Pons (tissue), 1 donor: ENCODE measurements around the gene SPOCD1.

Experiments
- DNase-seq: peaks from one replicate; pipeline ENCODE4 v3.0.0-alpha.2; 2016; ENCODE audit warnings: low spot score

Gene SPOCD1

DNA sequence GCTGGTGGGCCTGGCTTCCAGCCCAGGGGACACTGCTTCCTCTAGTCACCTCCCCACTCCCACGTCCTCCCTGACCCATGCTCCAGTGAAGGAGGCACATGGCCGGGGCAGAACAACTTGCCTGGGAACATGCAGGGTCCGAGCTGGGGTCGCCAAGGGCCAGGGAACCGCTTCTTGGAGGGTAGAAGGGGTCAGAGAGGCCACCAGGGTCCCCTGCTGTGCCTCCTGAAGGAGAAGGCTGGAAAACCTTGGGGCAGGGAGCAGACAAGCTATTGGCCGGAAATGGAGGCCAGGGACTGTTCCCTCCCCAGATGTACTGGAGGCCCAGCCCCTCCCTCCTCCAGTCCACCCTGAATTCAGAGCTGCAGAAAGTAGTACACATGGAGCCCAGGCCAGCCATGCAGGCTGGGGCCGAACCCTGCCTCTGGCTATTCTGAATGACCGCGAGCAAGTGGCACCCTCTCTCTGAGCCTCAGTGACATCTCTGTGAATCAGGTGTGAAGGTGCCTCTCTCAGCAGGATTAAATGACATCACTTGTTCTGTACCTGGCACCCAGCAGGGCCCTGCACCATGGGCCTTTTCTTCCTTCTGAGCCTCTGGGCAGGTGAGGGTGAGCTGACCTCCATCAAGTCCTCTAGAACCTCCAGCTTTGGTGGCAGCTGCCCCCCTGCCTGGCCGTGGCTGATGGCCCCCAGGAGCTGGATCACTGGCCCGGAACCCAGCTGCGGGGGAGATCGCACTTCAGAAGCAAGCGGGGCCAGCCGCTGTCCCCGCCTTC is 15.7 kb downstream of the SPOCD1 start:
- DNase-seq: no peak

DNA sequence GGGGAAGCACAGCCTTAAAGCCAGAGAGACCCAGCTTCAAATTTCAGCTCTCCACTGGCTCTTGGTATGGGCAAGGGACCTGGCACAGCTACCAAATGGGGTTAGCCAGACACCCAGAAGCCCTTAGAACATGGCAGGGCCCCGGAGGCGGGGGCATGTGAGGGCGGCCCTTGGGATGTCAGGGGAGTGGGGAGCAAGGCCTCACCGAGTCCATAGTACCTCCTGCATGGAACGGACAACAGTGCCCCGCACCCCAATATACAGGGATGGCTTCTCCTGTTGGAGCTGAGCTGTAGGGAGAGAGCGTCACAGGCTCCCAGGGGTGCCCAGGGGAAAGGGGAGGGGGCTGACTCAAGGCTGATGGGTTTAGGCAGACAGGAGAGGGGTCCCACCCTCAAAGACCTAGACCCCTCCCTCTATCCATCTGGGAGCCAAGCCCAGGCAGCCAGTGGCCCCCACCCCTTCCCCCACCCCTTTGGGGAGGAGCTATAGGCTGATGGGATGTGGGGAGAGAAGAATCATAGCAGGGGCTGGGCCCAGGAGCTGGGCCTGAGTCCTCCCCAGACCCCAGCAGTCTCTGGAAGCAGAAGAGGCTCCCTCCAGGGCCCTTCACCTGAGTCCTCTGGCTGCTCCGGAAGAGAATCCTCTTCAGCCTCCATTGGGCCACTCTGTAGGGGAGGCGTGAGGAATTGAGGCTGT is 16.5 kb downstream of the SPOCD1 start:
- no peak for DNase-seq

DNA sequence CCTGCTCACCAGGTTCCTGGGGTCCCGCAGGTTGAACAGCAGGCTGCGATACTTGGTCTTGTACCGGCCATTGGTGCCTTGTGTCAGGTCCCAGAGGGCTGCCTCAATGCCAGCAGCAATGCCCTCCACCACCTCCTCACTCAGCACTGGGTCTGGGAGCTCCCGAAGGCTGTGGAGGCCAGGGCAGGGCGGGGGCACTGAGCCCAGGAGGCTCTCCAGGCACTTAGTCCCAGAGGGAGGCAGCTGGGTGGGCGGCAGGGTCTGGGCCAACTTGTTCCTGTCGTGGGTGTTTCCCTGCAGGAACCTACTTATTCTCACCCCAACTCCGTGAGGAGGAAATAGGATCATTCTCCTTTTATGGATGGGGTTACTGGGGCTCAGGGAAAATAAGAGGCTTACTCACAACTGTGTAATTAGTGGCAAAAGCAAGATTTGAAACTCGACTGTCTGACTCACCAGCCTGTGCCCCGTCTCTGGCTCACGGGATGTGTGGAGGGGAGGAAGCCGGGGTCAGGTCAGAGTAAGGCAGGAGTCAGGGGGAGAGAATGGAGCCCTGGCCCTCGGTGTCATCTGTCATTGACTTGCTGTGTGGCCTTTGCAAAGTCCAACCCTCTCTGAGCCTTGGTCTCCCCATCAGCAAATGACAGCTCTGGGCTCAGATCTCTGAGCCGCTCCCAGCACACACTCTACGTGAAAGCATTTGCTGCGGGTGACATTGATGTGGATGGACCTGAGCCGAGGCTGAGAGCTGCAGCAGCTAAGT is 17.2 kb downstream of the SPOCD1 start:
- DNase-seq: no peak

DNA sequence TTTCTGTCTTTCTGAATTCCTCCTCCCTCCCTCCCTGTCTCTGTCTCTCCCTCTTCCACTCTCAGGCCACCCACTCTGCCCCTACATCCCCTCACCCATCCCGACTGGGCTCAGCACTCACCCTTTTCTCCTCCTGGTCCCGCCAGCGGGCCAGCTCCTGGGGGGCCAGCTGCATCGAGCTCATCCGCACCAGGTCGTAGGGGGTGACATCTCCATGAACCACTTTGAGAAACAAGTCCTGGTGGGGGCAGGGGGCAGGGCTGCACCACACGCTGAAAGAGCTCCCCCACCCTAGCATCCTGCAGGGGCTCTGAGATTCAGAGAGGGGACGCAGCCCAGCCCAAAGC is 17.8 kb downstream of the SPOCD1 start:
- DNase-seq: no peak

DNA sequence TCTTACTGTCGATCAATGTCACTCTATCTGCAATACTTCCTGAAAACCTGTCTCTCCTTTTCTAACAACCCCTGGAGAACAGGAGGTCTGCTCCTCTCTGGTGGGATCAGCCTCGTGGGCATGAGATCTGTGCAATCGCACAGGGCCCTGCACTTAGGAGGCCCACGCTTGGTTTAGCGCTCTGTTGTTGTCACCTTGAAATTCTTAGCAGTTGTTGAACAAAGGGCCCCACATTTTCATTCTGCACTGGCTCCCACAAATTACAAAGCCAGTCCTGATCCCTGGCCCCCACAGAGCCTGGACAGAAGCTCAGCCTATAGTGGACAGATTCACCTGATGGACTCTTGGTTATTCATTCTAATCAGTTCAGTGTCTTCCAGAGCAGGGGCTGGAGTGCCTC is 18.6 kb downstream of the SPOCD1 start:
- no peak for DNase-seq

DNA sequence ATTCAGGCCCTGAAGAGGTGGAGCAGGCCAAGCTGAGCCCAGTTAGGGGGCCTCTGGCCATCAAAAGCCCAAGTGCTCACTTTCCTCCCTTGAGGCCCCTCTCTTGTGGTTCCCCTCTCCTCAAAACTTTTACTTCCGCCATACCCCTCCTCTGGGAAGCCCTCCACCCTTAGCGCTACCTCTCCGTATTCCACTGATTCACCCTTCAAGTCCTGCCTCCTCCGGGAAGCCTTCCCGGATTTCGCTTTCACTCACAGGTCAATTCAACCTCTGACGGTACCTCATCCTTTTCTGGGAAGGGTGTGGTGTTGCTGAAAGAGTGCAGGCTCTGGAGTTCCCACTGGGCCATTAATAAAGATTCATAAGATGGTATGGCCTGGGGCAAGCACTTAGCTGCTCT is 19.1 kb downstream of the SPOCD1 start:
- DNase-seq: no peak

DNA sequence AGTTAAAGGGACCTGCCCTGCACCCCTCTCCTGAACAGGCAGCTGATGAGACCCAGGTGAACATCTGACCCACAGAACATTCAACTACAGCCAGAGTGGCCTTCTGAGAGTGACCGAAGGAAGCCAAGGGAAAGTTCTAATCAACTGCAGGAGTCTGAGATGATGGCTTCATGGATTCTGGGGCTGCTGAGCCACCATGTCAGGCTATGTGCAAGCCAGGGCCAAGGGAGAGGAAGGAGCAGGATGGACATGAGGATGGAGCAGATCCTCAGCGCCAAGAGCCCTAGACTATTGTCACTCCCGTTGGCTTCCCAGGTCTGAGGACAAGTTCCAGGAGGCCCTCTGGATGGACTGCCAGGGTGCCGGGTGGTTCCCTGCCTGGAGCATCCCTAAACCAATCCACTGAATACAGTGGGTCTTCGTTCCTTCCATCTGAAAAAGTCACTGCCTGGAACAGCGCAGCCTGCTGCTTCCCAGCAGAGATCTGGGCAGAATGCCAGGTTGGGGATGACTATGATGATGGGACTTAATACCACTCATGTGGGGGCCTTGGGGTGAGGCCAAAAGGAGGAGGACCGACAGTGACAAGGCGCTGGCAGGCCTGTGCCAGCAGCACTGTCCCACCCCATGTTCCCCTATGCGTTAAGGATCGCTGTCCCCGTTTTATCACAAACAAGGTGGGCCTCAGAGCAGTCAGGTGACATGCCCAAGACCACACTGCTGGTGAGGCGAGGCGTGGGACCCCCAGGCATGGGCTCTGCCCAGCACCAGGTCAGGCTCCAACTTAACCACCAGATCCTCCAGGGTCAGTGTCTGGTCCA is 19.8 kb downstream of the SPOCD1 start:
- DNase-seq: peak; percentile 69

DNA sequence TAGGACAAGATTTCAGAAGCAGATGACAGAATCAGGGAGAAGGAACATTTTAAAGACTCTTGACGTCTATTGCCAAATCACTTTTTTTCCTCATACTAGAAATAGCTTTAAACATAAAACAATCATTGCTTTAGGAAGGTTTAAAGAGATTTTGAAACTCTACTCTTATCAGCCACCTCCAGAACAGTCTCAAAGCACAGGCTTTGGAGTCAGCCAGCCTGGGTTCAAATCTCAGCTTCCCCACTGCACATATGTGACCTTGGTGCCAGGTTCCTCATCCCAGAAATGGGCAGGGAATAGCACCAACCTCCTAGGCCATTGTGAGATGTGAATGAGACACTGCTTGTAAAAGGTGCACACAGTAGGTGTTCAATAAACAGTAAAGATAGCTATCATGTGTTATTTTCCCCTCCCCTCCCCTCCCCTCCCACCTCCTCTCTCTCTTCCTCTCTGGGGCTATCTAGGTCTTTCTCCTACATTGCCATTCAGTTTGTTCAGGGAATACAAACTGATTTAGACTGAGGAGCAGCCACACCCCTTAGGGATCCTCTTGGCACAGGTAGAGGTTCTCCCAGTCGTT is 20.6 kb downstream of the SPOCD1 start:
- DNase-seq: no peak

DNA sequence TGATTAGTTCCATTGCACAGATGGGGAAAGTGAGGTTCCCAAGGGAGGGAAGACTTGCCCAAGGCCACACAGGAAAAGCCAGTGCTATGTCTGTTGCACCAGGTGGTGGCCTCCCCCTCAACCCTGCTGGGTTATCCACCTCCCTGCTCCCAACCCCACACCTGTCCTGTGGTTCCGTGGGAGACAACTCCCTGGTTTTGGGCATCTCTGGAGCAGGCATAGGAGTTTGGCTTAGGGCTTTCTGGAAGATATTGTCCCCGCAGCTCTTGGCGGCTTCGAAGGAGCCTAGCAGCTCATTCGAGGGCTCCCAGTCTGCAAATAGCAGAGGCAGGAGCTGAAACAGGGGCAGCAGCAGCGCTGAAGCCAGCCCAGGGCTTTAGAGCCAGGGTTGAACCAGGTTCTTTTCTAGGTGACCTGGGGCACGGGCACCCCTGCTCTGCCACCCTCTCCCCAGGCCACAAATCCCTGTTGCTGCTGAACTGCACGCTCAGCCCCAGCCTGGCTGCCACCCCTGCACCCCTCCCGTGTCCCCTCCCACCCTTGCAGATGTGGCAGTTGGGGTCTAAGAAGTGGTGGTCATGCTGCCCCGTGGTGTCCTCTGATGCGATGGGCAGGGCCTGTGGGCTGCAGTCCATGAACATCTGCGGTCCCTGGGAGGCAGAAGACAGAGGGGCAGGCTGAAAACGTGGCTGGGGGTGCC is 22.1 kb downstream of the SPOCD1 start:
- DNase-seq: no peak

DNA sequence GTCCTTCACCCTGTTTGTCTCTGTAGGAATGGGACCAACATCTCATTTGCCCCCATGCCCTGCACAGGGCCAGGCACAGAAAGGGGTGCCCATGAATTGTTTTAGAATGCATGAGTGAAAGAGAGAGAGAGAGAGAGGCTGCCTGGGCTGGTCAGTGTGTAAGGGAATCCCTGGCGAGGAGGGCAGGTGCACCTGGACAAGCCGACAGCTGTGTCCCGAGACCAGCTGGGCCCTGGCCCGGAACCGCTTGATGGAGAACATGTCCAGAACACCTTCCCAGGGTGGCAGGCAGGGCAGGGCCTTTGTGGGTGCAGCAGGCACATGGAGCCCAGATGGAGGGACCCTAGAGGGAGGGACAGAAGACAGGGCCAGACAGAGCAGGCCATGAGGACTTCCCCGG is 22.7 kb downstream of the SPOCD1 start:
- no peak for DNase-seq

DNA sequence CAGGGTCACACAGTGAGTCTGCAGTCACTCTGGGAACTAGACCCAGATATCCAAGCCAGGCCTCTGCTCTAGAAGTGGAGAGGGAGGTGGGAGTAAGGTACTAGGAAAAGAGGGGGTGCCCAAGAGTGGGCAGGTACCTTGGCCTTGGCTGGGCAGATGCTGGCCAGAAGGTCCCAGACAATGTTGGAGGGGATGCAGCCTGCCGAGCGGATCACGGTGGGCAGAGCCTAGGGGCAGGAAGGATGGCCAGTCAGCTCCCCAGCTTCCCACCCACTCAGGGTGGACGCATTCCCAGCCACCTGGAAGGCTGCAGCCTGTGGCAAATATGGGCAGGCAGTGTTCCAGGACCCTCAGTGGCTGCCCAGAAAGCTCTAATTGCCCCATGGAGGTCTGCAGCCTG is 23.3 kb downstream of the SPOCD1 start:
- DNase-seq: no peak

DNA sequence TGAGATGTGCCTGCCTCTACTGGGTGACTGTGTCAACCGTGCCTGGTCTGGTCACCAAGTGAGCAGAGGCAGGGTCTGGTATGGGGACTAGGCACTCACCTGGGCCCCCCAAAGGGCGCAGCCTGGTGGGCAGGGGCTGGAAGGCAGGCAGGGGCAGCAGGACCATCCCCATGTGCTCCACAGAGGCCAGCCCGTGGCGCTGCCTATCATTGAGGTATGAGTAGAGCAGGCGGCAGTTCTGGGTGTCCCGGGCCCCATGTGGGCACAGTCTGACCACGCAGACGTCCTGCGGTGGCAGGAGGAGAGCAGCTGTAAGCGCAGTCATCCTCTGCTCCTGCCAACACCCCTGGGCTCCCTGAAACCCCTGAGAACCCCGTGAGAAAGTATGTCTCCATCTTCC is 23.7 kb downstream of the SPOCD1 start:
- no peak for DNase-seq

DNA sequence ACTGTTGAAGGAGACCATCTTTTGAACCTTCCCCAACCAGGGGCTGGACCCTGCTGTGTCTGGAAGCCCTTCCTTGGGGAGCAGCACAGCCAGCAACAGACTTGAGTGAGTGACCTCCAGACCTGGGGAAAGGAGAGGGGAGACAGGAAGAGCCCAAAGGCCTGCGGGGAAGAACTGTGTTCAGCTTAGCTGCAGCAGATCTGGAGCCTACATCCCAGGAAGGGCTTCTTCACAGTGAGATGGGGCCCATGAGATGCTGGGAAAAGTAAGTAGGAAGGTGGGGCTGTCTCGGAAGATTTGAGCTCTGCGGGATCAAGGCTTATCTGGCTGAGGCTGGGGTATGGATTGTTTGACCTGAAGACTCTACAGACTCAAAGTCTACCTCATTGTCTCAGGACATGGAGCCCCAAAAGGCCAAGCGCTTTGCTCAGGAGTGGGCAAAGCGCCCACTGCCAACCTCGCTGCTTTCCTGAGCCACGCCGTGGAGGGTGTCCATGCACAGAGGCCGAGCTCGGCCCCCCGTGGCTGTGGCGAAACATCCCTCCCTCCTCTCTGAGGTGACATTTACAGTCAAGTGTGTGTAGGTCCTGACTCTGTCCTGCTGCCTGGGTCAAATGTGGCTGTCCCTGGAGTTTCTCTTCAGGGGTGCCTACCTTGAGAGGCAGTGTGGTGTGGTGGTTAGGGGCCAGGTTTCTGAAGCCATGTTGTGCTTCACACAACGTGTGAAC is 24.5 kb downstream of the SPOCD1 start:
- DNase-seq: no peak

DNA sequence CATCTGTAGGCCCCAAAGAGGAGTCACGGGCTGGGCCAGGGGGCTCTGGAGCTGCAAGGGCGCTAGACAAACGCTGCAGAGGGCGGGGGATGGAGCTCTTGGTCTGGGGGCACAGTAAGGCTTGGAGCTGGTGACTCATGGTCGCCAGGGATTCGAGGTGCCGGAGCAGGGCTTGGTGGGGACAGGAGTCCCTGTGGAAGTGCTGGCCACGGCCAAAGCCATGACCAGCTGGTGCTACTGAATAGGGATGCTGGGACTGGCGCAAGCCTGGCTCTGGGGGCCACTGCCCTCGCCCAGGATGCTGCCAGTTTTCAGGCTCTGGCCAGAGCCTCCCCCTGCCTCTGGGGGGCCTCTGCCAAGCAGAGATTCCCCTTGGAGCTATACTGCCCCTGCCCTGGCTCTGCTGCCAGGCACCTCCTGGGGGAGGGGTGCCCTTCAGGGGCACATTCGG is 25.2 kb downstream of the SPOCD1 start:
- no peak for DNase-seq

DNA sequence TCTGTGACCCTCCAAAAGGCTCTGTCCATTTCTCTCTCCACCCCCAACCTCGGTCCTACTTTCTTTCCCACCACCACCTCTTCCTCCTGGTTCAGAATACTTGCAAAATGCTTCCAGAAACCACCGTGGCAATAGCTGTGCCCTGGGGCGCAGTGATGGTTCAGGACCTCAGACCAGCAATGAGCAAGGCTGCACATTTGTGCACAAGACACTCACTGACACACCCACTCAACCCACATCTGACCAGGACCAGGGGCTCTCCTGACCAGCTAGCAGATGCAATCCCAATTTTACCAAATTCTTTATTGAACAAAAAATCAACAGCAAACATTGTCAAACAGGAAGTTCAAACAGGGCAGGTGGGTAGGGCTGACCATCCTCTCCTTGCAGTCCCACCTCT is 25.7 kb downstream of the SPOCD1 start:
- no peak for DNase-seq

DNA sequence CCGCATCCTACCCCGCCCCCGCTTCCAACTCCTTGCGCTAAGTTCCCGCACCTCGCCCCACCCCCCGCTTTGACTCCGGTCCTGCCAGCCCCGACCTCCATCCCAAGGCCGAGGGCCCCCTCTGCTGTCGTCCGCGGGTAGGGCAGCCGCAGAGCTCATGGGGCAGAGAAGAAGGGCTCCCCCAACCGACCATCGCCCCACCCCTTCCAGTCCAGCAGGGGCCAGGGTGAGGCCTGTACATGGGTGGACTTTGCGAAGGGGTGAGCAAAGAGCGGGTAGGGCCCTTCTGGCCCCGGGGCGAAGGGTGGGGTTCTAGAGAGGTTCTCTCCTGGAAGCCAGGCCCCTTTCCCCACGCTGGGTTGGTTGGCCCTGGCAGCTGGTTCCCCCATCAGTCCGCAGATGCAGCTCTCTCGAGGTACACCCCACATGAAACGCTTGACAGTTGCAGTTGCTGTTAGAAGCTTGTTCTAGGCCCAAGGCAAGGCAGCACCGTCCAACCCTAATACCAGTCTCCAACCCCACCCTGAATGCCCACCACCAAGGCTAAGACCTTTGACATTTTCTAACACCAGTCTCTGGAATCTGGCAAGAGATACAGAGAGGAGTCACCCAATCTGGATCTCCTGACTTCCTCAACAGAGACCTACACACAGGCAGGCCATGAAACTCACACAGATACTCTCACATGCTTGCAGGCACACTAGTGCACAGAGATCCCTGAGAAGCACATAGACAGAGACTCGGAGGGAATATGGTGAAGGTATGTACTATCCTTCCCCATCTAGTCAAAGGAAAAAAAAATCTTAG is 26.4 kb downstream of the SPOCD1 start:
- DNase-seq: peak; percentile 95

DNA sequence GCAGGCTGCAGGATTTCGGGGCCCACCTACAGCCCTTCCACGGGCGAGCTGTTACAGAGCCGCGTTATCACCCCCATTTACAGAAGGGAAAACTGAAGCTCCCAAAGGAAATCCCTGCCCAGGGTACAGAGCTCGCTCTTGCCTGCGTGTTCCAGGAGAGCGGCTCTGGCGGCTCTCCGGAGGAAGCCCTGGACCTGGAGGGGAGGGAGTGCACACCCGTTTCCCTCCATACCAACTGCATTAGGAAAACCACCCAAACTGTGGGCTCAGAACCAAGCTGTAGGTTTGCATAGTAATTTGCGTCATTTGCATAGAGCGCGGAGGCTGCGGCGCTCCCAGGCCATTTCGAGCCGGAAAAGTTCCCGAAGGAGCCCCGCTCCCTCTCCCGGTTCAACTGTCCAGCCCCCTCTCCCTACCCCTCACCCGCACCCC is 27.0 kb downstream of the SPOCD1 start:
- peak; percentile 65 for DNase-seq

DNA sequence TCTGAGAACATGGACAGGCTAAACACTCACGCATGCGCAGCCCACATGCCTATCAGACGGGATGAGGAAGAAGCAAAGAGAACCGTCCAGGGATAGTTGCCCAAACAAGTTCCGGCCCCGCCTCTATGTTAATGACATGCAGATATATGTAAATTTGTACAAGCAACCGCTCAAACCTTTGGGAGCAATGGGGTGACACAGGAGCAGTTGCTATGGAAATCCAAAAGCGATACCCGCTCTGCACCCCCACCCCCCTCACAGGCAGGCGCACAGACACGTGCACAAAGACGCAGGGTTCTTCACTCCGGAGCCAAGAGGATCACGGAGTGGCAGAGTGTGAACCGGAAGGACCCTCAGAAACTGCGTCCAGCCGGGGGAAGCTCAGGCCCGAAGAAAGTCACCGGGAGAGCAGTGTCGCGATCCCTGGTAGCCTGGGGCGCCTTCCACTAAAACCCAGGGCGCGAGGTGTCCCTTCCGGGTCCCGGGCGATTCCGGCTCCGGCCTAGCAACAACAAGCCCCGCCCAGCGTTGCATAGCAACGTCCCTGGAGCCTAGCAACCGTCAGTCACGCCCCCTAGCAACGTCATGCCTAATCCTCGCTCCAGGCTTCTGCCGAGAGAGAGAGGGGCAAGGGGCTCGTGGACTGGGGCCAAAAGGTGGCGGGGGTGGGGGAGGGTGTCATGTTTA is 27.5 kb downstream of the SPOCD1 start:
- DNase-seq: peak; percentile 97

DNA sequence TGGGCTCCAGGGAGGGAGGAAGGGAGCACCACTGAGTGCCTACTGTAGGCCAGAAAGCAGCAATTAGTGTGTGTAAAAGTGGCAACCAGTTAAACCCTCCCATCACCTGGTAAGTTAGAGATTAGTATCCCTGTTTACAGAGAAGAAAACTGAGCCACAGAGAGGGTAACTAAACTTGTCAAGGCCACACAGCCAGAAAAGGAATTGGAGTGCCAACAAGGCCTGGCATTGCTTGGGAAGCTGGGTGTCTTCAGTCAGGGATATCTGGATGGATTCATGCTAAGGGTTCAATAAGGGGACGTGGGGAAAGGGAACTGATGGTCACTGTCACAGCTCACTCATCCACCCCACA is 28.1 kb downstream of the SPOCD1 start:
- DNase-seq: no peak
